IPS-20b (cell line): ENCODE data around the gene LRRC7.
A peak's percentile ranks its signal among the peaks of the same experiment; 100 is the strongest.

Source experiments
- H3K27ac ChIP-seq: one replicate; pipeline ENCODE4 v1.5.1; 2013; ENCODE audit warnings: low read length
- H3K27me3 ChIP-seq: 2 replicates; pipeline ENCODE4 v1.6.1; 2013; ENCODE audit warnings: mild to moderate bottlenecking, low read length, inconsistent platforms; ENCODE audit not compliant: insufficient read depth
- H3K36me3 ChIP-seq: 2 replicates; pipeline ENCODE4 v1.6.1; 2013; ENCODE audit warnings: low read depth, mild to moderate bottlenecking, inconsistent platforms, low read length, moderate library complexity; ENCODE audit not compliant: insufficient read depth
- H3K4me1 ChIP-seq: 2 replicates; pipeline ENCODE4 v1.6.1; 2013; ENCODE audit warnings: mild to moderate bottlenecking, control low read depth, inconsistent platforms, low read length, moderate library complexity; ENCODE audit not compliant: insufficient read depth
- H3K4me3 ChIP-seq: 2 replicates; pipeline ENCODE4 v1.5.1; 2013; ENCODE audit warnings: mild to moderate bottlenecking, low read length, inconsistent platforms
- H3K9ac ChIP-seq: 2 replicates; pipeline ENCODE4 v1.6.1; 2013; ENCODE audit warnings: low read depth, mild to moderate bottlenecking, inconsistent platforms, low read length, moderate library complexity
- H3K9me3 ChIP-seq: 2 replicates; pipeline ENCODE4 v1.6.1; 2013; ENCODE audit warnings: mild to moderate bottlenecking, low read depth, low read length, inconsistent platforms; ENCODE audit not compliant: insufficient read depth

The LRRC7 gene

GRCh38 chr1:69661686-69662085 lies 94.0 kb downstream of the LRRC7 start:
- Histone ChIP-seq H3K27me3 (no peaks in the 10 kb centered on the region), H3K9me3 (no peaks in the 10 kb centered on the region), H3K4me1 (no peaks in the 10 kb centered on the region), H3K9ac (no peak overlapping the region), H3K4me3 (no peak overlapping the region), H3K27ac (no peak overlapping the region), H3K36me3 (no peaks in the 10 kb centered on the region)

GRCh38 chr1:69662321-69662720 lies 94.6 kb downstream of the LRRC7 start:
- Histone ChIP-seq H3K4me1 (no peaks in the 10 kb centered on the region), H3K9ac (no peak overlapping the region), H3K4me3 (no peak overlapping the region), H3K27ac (peak overlapping the region; percentile 36), H3K27me3 (no peaks in the 10 kb centered on the region), H3K9me3 (no peaks in the 10 kb centered on the region), H3K36me3 (no peaks in the 10 kb centered on the region)

- no peaks in the 10 kb centered on the region for H3K9me3 ChIP-seq
- H3K27ac ChIP-seq, result no peak overlapping the region
- no peaks in the 10 kb centered on the region for H3K36me3 ChIP-seq
- no peak overlapping the region for H3K9ac ChIP-seq
- no peaks in the 10 kb centered on the region for H3K27me3 ChIP-seq
- H3K4me3 ChIP-seq, result no peak overlapping the region
- H3K4me1 ChIP-seq, result no peaks in the 10 kb centered on the region
These were observed 103.8 kb downstream of the LRRC7 start for GRCh38 chr1:69671363-69672010.

- H3K27me3 ChIP-seq, result no peaks in the 10 kb centered on the region
- no peak overlapping the region for H3K4me3 ChIP-seq
- H3K4me1 ChIP-seq, result no peaks in the 10 kb centered on the region
- no peaks in the 10 kb centered on the region for H3K36me3 ChIP-seq
- no peak overlapping the region for H3K27ac ChIP-seq
- no peaks in the 10 kb centered on the region for H3K9me3 ChIP-seq
- H3K9ac ChIP-seq, result no peak overlapping the region
These were observed 105.6 kb downstream of the LRRC7 start for GRCh38 chr1:69673321-69673720.

- Histone ChIP-seq H3K4me1 (no peaks in the 10 kb centered on the region), H3K36me3 (no peaks in the 10 kb centered on the region), H3K4me3 (no peak overlapping the region), H3K27me3 (no peaks in the 10 kb centered on the region), H3K27ac (no peak overlapping the region), H3K9me3 (no peaks in the 10 kb centered on the region), H3K9ac (no peak overlapping the region)
These were observed 112.2 kb downstream of the LRRC7 start for GRCh38 chr1:69679965-69680364.

- peaks cover 5% of the 10 kb centered on the region; the same call in 1 of the 2 replicates for H3K9me3 ChIP-seq
- no peaks in the 10 kb centered on the region for H3K27me3 ChIP-seq
- no peaks in the 10 kb centered on the region for H3K36me3 ChIP-seq
- no peak overlapping the region for H3K27ac ChIP-seq
- peaks cover 11% of the 10 kb centered on the region; the same call in 1 of the 2 replicates for H3K4me1 ChIP-seq
- H3K9ac ChIP-seq, result no peak overlapping the region
- no peak overlapping the region for H3K4me3 ChIP-seq
These were observed 118.8 kb downstream of the LRRC7 start for GRCh38 chr1:69686367-69686984.

- Histone ChIP-seq H3K36me3 (no peaks in the 10 kb centered on the region), H3K9ac (no peak overlapping the region), H3K27ac (no peak overlapping the region), H3K4me3 (no peak overlapping the region), H3K27me3 (no peaks in the 10 kb centered on the region), H3K4me1 (peaks cover 11% of the 10 kb centered on the region; the same call in 1 of the 2 replicates), H3K9me3 (peaks cover 5% of the 10 kb centered on the region; the same call in 1 of the 2 replicates)
These were observed 120.5 kb downstream of the LRRC7 start for GRCh38 chr1:69688193-69688592.

- Histone ChIP-seq H3K4me3 (no peak overlapping the region), H3K27me3 (no peaks in the 10 kb centered on the region), H3K4me1 (peaks cover 11% of the 10 kb centered on the region; the same call in 1 of the 2 replicates), H3K27ac (no peak overlapping the region), H3K36me3 (no peaks in the 10 kb centered on the region), H3K9ac (no peak overlapping the region), H3K9me3 (peaks cover 5% of the 10 kb centered on the region; the same call in 1 of the 2 replicates)
These were observed 123.5 kb downstream of the LRRC7 start for GRCh38 chr1:69691179-69691578.

- no peaks in the 10 kb centered on the region for H3K27me3 ChIP-seq
- H3K4me3 ChIP-seq, result no peak overlapping the region
- no peak overlapping the region for H3K9ac ChIP-seq
- H3K27ac ChIP-seq, result no peak overlapping the region
- no peaks in the 10 kb centered on the region for H3K36me3 ChIP-seq
- peaks cover 11% of the 10 kb centered on the region; the same call in 1 of the 2 replicates for H3K4me1 ChIP-seq
- H3K9me3 ChIP-seq, result no peaks in the 10 kb centered on the region
These were observed 126.4 kb downstream of the LRRC7 start for GRCh38 chr1:69693921-69694675.

GRCh38 chr1:69697340-69697739 lies 129.6 kb downstream of the LRRC7 start:
- H3K9me3 ChIP-seq, result no peaks in the 10 kb centered on the region
- no peak overlapping the region for H3K9ac ChIP-seq
- no peaks in the 10 kb centered on the region for H3K4me1 ChIP-seq
- H3K27ac ChIP-seq, result no peak overlapping the region
- no peaks in the 10 kb centered on the region for H3K36me3 ChIP-seq
- no peak overlapping the region for H3K4me3 ChIP-seq
- no peaks in the 10 kb centered on the region for H3K27me3 ChIP-seq

GRCh38 chr1:69700770-69701169 lies 133.0 kb downstream of the LRRC7 start:
- Histone ChIP-seq H3K9ac (no peak overlapping the region), H3K27me3 (no peaks in the 10 kb centered on the region), H3K36me3 (no peaks in the 10 kb centered on the region), H3K27ac (no peak overlapping the region), H3K4me1 (no peaks in the 10 kb centered on the region), H3K9me3 (no peaks in the 10 kb centered on the region), H3K4me3 (no peak overlapping the region)

GRCh38 chr1:69702085-69702484 lies 134.4 kb downstream of the LRRC7 start:
- H3K27ac ChIP-seq, result no peak overlapping the region
- no peaks in the 10 kb centered on the region for H3K27me3 ChIP-seq
- no peaks in the 10 kb centered on the region for H3K9me3 ChIP-seq
- H3K36me3 ChIP-seq, result no peaks in the 10 kb centered on the region
- H3K4me1 ChIP-seq, result no peaks in the 10 kb centered on the region
- no peak overlapping the region for H3K4me3 ChIP-seq
- no peak overlapping the region for H3K9ac ChIP-seq
